Measurements from ENCODE around the gene EVI5. TPM values are rescaled to one million over a fixed set of nuclear protein-coding genes. Genes with fewer than 3 reads are reported as not detected.

Gene EVI5
- total RNA-seq, 1 experiment from 2014 or later, result 31.2 TPM

DNA sequence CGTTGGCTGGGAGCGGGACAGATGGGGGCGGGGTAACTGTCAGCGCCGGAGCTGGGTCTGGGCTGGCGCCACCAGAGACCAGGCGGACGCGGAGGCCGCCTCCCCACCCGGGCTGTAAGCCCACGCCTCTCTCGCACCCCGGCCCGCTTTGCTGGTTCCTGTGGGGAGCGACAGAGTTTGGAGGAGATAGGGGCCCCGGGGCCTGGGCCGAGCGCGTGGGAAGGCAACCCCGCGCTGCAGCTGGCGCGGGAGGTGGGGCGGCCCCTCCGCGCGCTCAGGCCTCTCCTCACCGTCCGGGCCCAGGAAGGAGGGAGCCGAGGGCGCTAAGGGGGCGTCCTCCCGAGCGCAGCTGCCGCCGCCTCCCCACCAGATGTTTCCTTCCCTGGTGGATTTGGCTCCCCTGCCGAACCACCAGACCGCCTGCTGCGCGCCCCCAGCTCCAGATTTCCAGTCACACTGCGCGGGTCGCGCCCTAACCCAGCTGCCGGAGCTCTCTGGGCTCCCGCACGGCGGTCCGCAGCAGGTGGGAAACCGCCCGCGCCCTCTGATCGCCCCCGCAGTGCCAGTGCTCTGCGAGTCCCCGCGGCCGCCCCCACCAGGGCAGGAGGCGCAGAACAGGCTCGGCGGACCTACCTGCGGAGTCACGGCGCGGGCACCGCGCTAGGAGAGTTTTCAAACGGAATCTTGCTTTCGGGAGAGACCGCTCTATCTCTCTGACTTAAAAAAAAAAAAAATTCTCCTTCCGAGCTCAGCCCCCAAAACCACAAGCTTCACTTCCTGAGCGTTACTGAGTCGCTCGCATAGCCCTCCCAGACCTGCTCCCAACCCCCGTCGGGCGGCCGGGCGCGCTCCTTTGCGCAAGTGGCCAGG lies 299.3 kb downstream of the EVI5 start:
- no peaks in the 10 kb centered on the region; the same call in 1 of the 2 replicates for H3K27me3 ChIP-seq (replicated peaks; ENCODE audit: control insufficient read depth, insufficient read depth, low read length)
- no peaks in the 10 kb centered on the region for H3K9me3 Mint-ChIP-seq (ENCODE audit: unreplicated experiment)
- CTCF ChIA-PET, result interaction anchor here (0.5 to 0.9 kb wide), 2 partner anchors 82 to 175 kb away, joined by 3 to 7 read pairs; no protein-coding TSS in a partner anchor
- peak; percentile 68 to 79 for DNase-seq
- H3K36me3 Mint-ChIP-seq (ENCODE audit: insufficient read depth, unreplicated experiment), result no peaks in the 10 kb centered on the region
- no peaks in the 10 kb centered on the region for H3K4me1 Mint-ChIP-seq (ENCODE audit: low read depth, unreplicated experiment)
- H3K27me3 Mint-ChIP-seq (ENCODE audit: insufficient read depth, unreplicated experiment), result no peaks in the 10 kb centered on the region
- TF ChIP-seq, protein P1, sequence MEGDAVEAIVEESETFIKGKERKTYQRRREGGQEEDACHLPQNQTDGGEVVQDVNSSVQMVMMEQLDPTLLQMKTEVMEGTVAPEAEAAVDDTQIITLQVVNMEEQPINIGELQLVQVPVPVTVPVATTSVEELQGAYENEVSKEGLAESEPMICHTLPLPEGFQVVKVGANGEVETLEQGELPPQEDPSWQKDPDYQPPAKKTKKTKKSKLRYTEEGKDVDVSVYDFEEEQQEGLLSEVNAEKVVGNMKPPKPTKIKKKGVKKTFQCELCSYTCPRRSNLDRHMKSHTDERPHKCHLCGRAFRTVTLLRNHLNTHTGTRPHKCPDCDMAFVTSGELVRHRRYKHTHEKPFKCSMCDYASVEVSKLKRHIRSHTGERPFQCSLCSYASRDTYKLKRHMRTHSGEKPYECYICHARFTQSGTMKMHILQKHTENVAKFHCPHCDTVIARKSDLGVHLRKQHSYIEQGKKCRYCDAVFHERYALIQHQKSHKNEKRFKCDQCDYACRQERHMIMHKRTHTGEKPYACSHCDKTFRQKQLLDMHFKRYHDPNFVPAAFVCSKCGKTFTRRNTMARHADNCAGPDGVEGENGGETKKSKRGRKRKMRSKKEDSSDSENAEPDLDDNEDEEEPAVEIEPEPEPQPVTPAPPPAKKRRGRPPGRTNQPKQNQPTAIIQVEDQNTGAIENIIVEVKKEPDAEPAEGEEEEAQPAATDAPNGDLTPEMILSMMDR (IDR thresholded peaks at IDR 0.05; ENCODE audit: insufficient read depth in 1 of 2, low read depth in 1 of 2, low read length in 1 of 2, severe bottlenecking in 1 of 2, unreplicated experiment in 1 of 2), result peak in 1 of 2 experiments; percentile 45
- H3K36me3 ChIP-seq (ENCODE audit: control insufficient read depth, insufficient read depth, low read length), result no peaks in the 10 kb centered on the region; the same call in 1 of the 2 replicates
- POLR2A ChIA-PET, result interaction anchor here (0.8 kb wide), 1 partner anchor 251 kb away, joined by 3 read pairs; no protein-coding TSS in a partner anchor
- H3K27ac Mint-ChIP-seq (ENCODE audit: unreplicated experiment), result no peak overlapping the region
- H3K9me3 ChIP-seq, result no peaks in the 10 kb centered on the region
- no peaks in the 10 kb centered on the region for H3K4me1 ChIP-seq
- no TSS peak for BruUV-seq (replicated peaks)
- peak overlapping the region; percentile 91 for H3K4me3 Mint-ChIP-seq (ENCODE audit: unreplicated experiment)
- intact Hi-C loops (cut with micrococcal nuclease; ENCODE audit: unreplicated experiment), result loop anchor here (10.0 kb wide), 2 partner anchors 121 to 171 kb away; no protein-coding TSS in a partner anchor
- H3K4me3 ChIP-seq (ENCODE audit: low read depth, low read length), result peak overlapping the region; percentile 50

GRCh38 chr1:92484472-92485380 lies 300.2 kb downstream of the EVI5 start:
- DNase-seq, result peak in 1 of 2 experiments; percentile 25
- H3K4me3 ChIP-seq (ENCODE audit: low read depth, low read length), result peak overlapping the region; percentile 50
- no peaks in the 10 kb centered on the region; the same call in 1 of the 2 replicates for H3K36me3 ChIP-seq (ENCODE audit: control insufficient read depth, insufficient read depth, low read length)
- Mint-ChIP-seq H3K4me1 (ENCODE audit: low read depth, unreplicated experiment) (no peaks in the 10 kb centered on the region), H3K4me3 (ENCODE audit: unreplicated experiment) (peak overlapping the region; percentile 91), H3K36me3 (ENCODE audit: insufficient read depth, unreplicated experiment) (no peaks in the 10 kb centered on the region), H3K27ac (ENCODE audit: unreplicated experiment) (no peak overlapping the region), H3K27me3 (ENCODE audit: insufficient read depth, unreplicated experiment) (no peaks in the 10 kb centered on the region), H3K9me3 (ENCODE audit: unreplicated experiment) (no peaks in the 10 kb centered on the region)
- H3K27me3 ChIP-seq (replicated peaks; ENCODE audit: control insufficient read depth, insufficient read depth, low read length), result no peaks in the 10 kb centered on the region; the same call in 1 of the 2 replicates
- ChIA-PET POLR2A (no interaction called here), CTCF (interaction anchor here (0.9 kb wide), 1 partner anchor 174 kb away, joined by 3 read pairs; no protein-coding TSS in a partner anchor)
- H3K9me3 ChIP-seq, result no peaks in the 10 kb centered on the region
- TF ChIP-seq, protein P1 (IDR thresholded peaks at IDR 0.05; ENCODE audit: insufficient read depth in 1 of 2, low read depth in 1 of 2, low read length in 1 of 2, severe bottlenecking in 1 of 2, unreplicated experiment in 1 of 2), result peak in 1 of 2 experiments; percentile 5
- intact Hi-C loops (cut with micrococcal nuclease; ENCODE audit: unreplicated experiment), result loop anchor here (5.0 to 10.0 kb wide), 3 partner anchors 42 to 170 kb away; no protein-coding TSS in a partner anchor
- BruUV-seq (replicated peaks), result no TSS peak
- no peaks in the 10 kb centered on the region for H3K4me1 ChIP-seq

Measured in Caco-2 (cell line).